Right cardiac atrium (tissue), 5 donors: ENCODE data around the gene IL25. TPM values are rescaled to one million over a fixed set of nuclear protein-coding genes. Genes with fewer than 3 reads are reported as not detected.
A peak's percentile ranks its signal among the peaks of the same experiment; 100 is the strongest.

Experiments used
- ATAC-seq, 2 donors: fragments of 200-7000 bp; cut with Tn5 transposase; one replicate each; pipeline versions ENCODE4 v1.8.0 to v1.9.1; 2020; ENCODE audit warnings: moderate library complexity in 2 of 2, mild to moderate bottlenecking in 1 of 2
- DNase-seq, 3 donors: peaks; one replicate each; pipeline ENCODE4 v3.0.0-alpha.2; 2020
- H3K27ac ChIP-seq: one replicate; pipeline ENCODE4 v1.5.1; 2013; ENCODE audit warnings: mild to moderate bottlenecking, low read length, control low read depth, moderate library complexity
- H3K27me3 ChIP-seq: one replicate; pipeline ENCODE4 v1.6.1; 2013; ENCODE audit not compliant: control insufficient read depth, insufficient read depth
- H3K4me1 ChIP-seq: one replicate; pipeline ENCODE4 v1.6.1; 2013; ENCODE audit warnings: low read length; ENCODE audit not compliant: control insufficient read depth, insufficient read depth
- H3K4me3 ChIP-seq: one replicate; pipeline ENCODE4 v1.5.1; 2013; ENCODE audit warnings: low read length, control low read depth
- H3K9me3 ChIP-seq: one replicate; pipeline ENCODE4 v1.6.1; 2013; ENCODE audit warnings: low read length; ENCODE audit not compliant: control insufficient read depth
- WGBS: extraction: QIAGEN DNeasy Blood & Tissue Kit; methylation state at CpG from one replicate; pipeline ENCODE4 v1.1.7; 2013; 5-methylcytosine and 5-hydroxymethylcytosine counted together
- intact Hi-C, 4 donors: fragments of 100-400 bp; cut with DNase I; formaldehyde crosslinking; loops; one replicate each; pipeline versions ENCODE4 v1.11.0 to v1.14.0; 2022 to 2023
- polyA plus RNA-seq: library from polyadenylated mRNA; stranded (reverse); fragments of 200-250 nt; gene quantifications from one replicate; pipeline ENCODE4 v1.2.3, GENCODE V29; 2013
- total RNA-seq, 4 donors: library from RNA; stranded (reverse); fragmentation: NEBNext Ultra II Directional; extraction: Animal tissue kit (Norgen Biotek cat#: 25700); gene quantifications; one replicate each; pipeline ENCODE4 v1.2.1, GENCODE V29; 2021
- donor health status: healthy with polysubstance abuse.
- donor health status: DM: no; HTN: yes; CAD: no.
- donor health status: DM: no; HTN: no; CAD: no.
- donor health status: DM: no; HTN: yes; CAD: no; lungs with severe emphysema.
- donor health status: DM: yes; HTN: yes; CAD: no.

Gene IL25
- total and polyA plus RNA-seq, 5 donors = 0.09 TPM; not detected in 4

DNA sequence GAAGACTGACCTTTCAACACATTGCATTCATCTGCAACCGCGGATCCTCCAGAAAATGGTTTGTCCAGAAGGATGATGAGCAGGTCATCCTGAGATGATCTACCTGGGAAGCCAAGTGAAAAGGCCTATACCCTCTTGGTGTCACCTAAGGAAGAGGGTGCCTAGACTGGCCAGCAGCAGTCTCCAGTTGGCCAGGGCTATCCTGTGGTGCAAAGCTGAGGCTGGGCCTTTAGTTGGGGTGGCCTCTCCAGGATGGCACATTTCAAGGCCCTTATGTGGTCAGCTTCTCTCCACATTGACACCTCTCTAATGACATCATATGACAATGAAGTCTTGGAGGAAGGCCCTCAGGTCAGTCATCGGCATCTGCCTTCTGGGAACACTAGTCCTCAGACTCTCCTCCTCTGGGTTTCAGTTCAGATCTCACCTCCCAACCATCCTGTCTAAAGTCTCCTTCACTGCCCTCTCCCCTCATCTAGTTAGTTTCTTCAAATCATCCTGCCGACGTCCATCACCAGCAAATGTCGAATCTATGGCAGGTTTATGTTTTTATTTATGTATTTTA, 16.7 kb upstream of the IL25 start:
- intact Hi-C loops = no loop called here
- WGBS = 83% methylated on average over 6 of the region's 6 CpGs
- Histone ChIP-seq H3K9me3 (no peaks in the 10 kb centered on the region), H3K4me3 (no peak overlapping the region), H3K27ac (no peak overlapping the region), H3K4me1 (peaks cover 4% of the 10 kb centered on the region), H3K27me3 (no peaks in the 10 kb centered on the region)
- DNase-seq (peak in 1 of 3 donors; percentile 32), ATAC-seq (no peak)

GRCh38 chr14:23356662-23357061, 15.9 kb upstream of the IL25 start:
- ATAC-seq = no peak

GRCh38 chr14:23357261-23357660, 15.3 kb upstream of the IL25 start:
- no peak for ATAC-seq
- DNase-seq = peak in 2 of 3 donors; percentile 46 to 51
- H3K27ac ChIP-seq = no peak overlapping the region
- peaks cover 4% of the 10 kb centered on the region for H3K4me1 ChIP-seq
- H3K4me3 ChIP-seq = no peak overlapping the region
- H3K27me3 ChIP-seq = no peaks in the 10 kb centered on the region
- no peaks in the 10 kb centered on the region for H3K9me3 ChIP-seq
- intact Hi-C loops = no loop called here
- 83% methylated on average over 8 of the region's 8 CpGs for WGBS

More at GRCh38 chr14:23356662-23357061, 15.9 kb upstream of the IL25 start:
- Histone ChIP-seq H3K4me3 (no peak overlapping the region), H3K9me3 (no peaks in the 10 kb centered on the region), H3K27me3 (no peaks in the 10 kb centered on the region), H3K4me1 (peaks cover 4% of the 10 kb centered on the region), H3K27ac (no peak overlapping the region)
- intact Hi-C loops = no loop called here
- DNase-seq = no peak
- 91% methylated on average over 4 of the region's 4 CpGs for WGBS

DNA sequence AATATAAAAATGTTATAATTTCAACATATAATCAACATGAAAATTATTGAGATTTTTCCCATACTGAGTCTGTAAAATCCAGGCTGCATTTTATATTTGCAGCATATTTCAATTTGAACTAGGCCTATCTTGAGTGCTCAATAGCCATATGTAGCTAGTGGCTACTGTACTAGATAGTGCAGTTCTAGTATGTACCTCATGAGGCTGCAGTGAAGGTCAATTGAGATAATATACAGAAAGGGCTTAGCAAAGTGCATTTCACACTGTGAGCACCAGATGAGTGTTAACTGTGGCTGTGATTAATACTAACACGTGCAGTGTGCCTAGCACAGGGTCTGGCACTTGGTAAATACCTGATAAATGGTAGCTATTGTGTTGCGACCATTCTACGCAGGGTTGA, 14.6 kb upstream of the IL25 start:
- ATAC-seq (no peak), DNase-seq (no peak)
- intact Hi-C loops = no loop called here
- H3K4me1 ChIP-seq = peaks cover 4% of the 10 kb centered on the region
- no peaks in the 10 kb centered on the region for H3K27me3 ChIP-seq
- H3K27ac ChIP-seq = no peak overlapping the region
- H3K9me3 ChIP-seq = no peaks in the 10 kb centered on the region
- no peak overlapping the region for H3K4me3 ChIP-seq
- 68% methylated on average over 3 of the region's 3 CpGs for WGBS

GRCh38 chr14:23358553-23359166, 13.9 kb upstream of the IL25 start:
- ATAC-seq (no peak), DNase-seq (no peak)
- no peak overlapping the region for H3K4me3 ChIP-seq
- no peak overlapping the region for H3K27ac ChIP-seq
- WGBS = 76% methylated on average over 12 of the region's 12 CpGs
- intact Hi-C loops = no loop called here
- no peaks in the 10 kb centered on the region for H3K4me1 ChIP-seq
- no peaks in the 10 kb centered on the region for H3K27me3 ChIP-seq
- no peaks in the 10 kb centered on the region for H3K9me3 ChIP-seq

- intact Hi-C loops = no loop called here
- H3K27ac ChIP-seq = no peak overlapping the region
- no peaks in the 10 kb centered on the region for H3K4me1 ChIP-seq
- ATAC-seq (no peak), DNase-seq (no peak)
- H3K4me3 ChIP-seq = no peak overlapping the region
- H3K27me3 ChIP-seq = no peaks in the 10 kb centered on the region
- no peaks in the 10 kb centered on the region for H3K9me3 ChIP-seq
- 86% methylated on average over 11 of the region's 11 CpGs for WGBS
Measured at GRCh38 chr14:23359167-23359626, 13.4 kb upstream of the IL25 start.

DNA sequence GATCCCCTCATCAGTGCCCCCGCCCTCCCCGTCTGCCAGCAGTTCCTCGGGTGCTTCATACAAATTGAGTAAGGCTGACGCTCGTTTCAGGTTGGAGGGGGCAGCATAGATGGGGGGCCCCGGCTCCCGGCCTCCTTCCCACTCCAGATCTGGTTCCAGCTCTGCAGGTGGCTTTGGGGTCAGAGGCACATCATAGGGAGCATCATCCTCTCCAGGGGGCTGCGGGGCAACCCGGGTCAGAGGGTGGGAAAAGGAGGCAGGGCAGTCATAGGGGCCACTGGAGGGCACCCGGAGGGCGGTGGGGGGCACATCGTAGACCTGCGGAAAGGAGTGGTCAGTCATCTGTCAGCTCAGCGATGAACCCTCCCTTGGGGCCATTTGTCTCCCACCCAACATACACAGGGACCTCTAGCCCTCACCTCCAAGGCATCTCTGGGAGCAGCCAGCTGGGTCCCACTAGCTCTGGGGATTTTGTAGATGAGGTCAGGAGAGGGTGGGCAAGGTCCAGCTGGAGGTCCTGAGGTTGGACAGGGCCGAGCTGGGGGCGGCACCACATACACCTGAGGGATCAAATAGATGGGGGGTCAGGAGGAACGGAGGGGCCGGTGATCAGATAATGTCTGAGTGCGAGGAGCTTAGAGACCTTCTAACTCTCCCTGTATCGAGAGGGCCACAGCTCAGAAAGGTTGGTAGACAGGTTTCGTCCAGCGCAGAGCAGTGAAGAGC, 12.7 kb upstream of the IL25 start:
- no peak overlapping the region for H3K4me3 ChIP-seq
- ATAC-seq = no peak
- DNase-seq = no peak
- no peak overlapping the region for H3K27ac ChIP-seq
- no peaks in the 10 kb centered on the region for H3K27me3 ChIP-seq
- 85% methylated on average over 22 of the region's 22 CpGs for WGBS
- no peaks in the 10 kb centered on the region for H3K9me3 ChIP-seq
- intact Hi-C loops = no loop called here
- no peaks in the 10 kb centered on the region for H3K4me1 ChIP-seq

GRCh38 chr14:23360496-23360895, 12.1 kb upstream of the IL25 start:
- no peak for ATAC-seq
- intact Hi-C loops = no loop called here
- Histone ChIP-seq H3K27ac (no peak overlapping the region), H3K27me3 (no peaks in the 10 kb centered on the region), H3K4me1 (no peaks in the 10 kb centered on the region), H3K4me3 (no peak overlapping the region), H3K9me3 (no peaks in the 10 kb centered on the region)
- peak in 2 of 3 donors; percentile 69 to 70 for DNase-seq
- 57% methylated on average over 11 of the region's 11 CpGs for WGBS

- intact Hi-C loops = no loop called here
- ATAC-seq (no peak), DNase-seq (peak in 1 of 3 donors; percentile 65)
- H3K27ac ChIP-seq = no peak overlapping the region
- H3K27me3 ChIP-seq = no peaks in the 10 kb centered on the region
- H3K9me3 ChIP-seq = no peaks in the 10 kb centered on the region
- no peak overlapping the region for H3K4me3 ChIP-seq
- no peaks in the 10 kb centered on the region for H3K4me1 ChIP-seq
Measured at GRCh38 chr14:23361320-23361719, 11.3 kb upstream of the IL25 start.

GRCh38 chr14:23361763-23362162, 10.8 kb upstream of the IL25 start:
- 70% methylated on average over 6 of the region's 6 CpGs for WGBS
- H3K4me3 ChIP-seq = no peak overlapping the region
- DNase-seq (no peak), ATAC-seq (no peak)
- H3K27me3 ChIP-seq = no peaks in the 10 kb centered on the region
- H3K27ac ChIP-seq = no peak overlapping the region
- intact Hi-C loops = no loop called here
- no peaks in the 10 kb centered on the region for H3K9me3 ChIP-seq
- no peaks in the 10 kb centered on the region for H3K4me1 ChIP-seq

- H3K4me3 ChIP-seq = no peak overlapping the region
- no peaks in the 10 kb centered on the region for H3K27me3 ChIP-seq
- ATAC-seq (no peak), DNase-seq (no peak)
- intact Hi-C loops = no loop called here
- 45% methylated on average over 3 of the region's 3 CpGs for whole genome bisulfite sequencing
- no peak overlapping the region for H3K27ac ChIP-seq
- no peaks in the 10 kb centered on the region for H3K9me3 ChIP-seq
- H3K4me1 ChIP-seq = no peaks in the 10 kb centered on the region
Measured at GRCh38 chr14:23362200-23362599, 10.4 kb upstream of the IL25 start.
